Measurements from ENCODE around the gene ARHGEF10L.

Gene ARHGEF10L

GRCh38 chr1:17620448-17620847 is 81.0 kb downstream of the ARHGEF10L start:
- peaks cover 7% of the 10 kb centered on the region for H4K20me1 ChIP-seq (ENCODE audit: insufficient read depth, low read length)
- DNase-seq = no peak
- no peak for ATAC-seq (ENCODE audit: insufficient read depth, low read depth)
- H2AFZ ChIP-seq (ENCODE audit: low read depth, low read length) = no peak overlapping the region
- H3K4me2 ChIP-seq (ENCODE audit: insufficient read depth, low read length) = no peak overlapping the region
- no peaks in the 10 kb centered on the region for H3K9me3 ChIP-seq (ENCODE audit: insufficient read depth, low read length, severe bottlenecking)
- H3K9ac ChIP-seq (ENCODE audit: low read depth, low read length) = no peak overlapping the region
- no peaks in the 10 kb centered on the region for H3K79me2 ChIP-seq (ENCODE audit: insufficient read depth, low read length)
- no peaks in the 10 kb centered on the region for H3K36me3 ChIP-seq (ENCODE audit: insufficient read depth, low read length)
- TF ChIP-seq EZH2 (IDR thresholded peaks at IDR 0.05; ENCODE audit: borderline replicate concordance, low read depth, low read length, severe bottlenecking) = no peak
- TF ChIP-seq CTCF (IDR thresholded peaks at IDR 0.05; ENCODE audit: borderline replicate concordance, extremely low read depth, low read length, poor library complexity, severe bottlenecking) = no peak
- no peak overlapping the region for H3K4me3 ChIP-seq (ENCODE audit: low read depth in 1 of 2, low read length in 2 of 2)
- no peak overlapping the region for H3K27ac ChIP-seq (ENCODE audit: low read length)
- H3K27me3 ChIP-seq (ENCODE audit: insufficient read depth, low read length, poor library complexity) = no peaks in the 10 kb centered on the region
- H3K4me1 ChIP-seq (ENCODE audit: insufficient read depth, low read length) = no peaks in the 10 kb centered on the region

- H3K27me3 ChIP-seq (ENCODE audit: insufficient read depth, low read length, poor library complexity) = no peaks in the 10 kb centered on the region
- H4K20me1 ChIP-seq (ENCODE audit: insufficient read depth, low read length) = peaks cover 7% of the 10 kb centered on the region
- no peak overlapping the region for H3K9ac ChIP-seq (ENCODE audit: low read depth, low read length)
- H3K4me2 ChIP-seq (ENCODE audit: insufficient read depth, low read length) = no peak overlapping the region
- H3K79me2 ChIP-seq (ENCODE audit: insufficient read depth, low read length) = no peaks in the 10 kb centered on the region
- no peak overlapping the region for H3K27ac ChIP-seq (ENCODE audit: low read length)
- no peaks in the 10 kb centered on the region for H3K9me3 ChIP-seq (ENCODE audit: insufficient read depth, low read length, severe bottlenecking)
- H3K36me3 ChIP-seq (ENCODE audit: insufficient read depth, low read length) = no peaks in the 10 kb centered on the region
- ATAC-seq (ENCODE audit: insufficient read depth, low read depth) (no peak), DNase-seq (no peak)
- H3K4me1 ChIP-seq (ENCODE audit: insufficient read depth, low read length) = no peaks in the 10 kb centered on the region
- no peak overlapping the region for H3K4me3 ChIP-seq (ENCODE audit: low read depth in 1 of 2, low read length in 2 of 2)
- no peak for TF ChIP-seq CTCF (IDR thresholded peaks at IDR 0.05; ENCODE audit: borderline replicate concordance, extremely low read depth, low read length, poor library complexity, severe bottlenecking)
- no peak for TF ChIP-seq EZH2 (IDR thresholded peaks at IDR 0.05; ENCODE audit: borderline replicate concordance, low read depth, low read length, severe bottlenecking)
- no peak overlapping the region for H2AFZ ChIP-seq (ENCODE audit: low read depth, low read length)
Observed at GRCh38 chr1:17621691-17622090, 82.2 kb downstream of the ARHGEF10L start.

GRCh38 chr1:17622823-17623222 is 83.3 kb downstream of the ARHGEF10L start:
- H3K9me3 ChIP-seq (ENCODE audit: insufficient read depth, low read length, severe bottlenecking) = no peaks in the 10 kb centered on the region

More at GRCh38 chr1:17622823-17623222, 83.3 kb downstream of the ARHGEF10L start:
- Histone ChIP-seq H3K4me3 (ENCODE audit: low read depth in 1 of 2, low read length in 2 of 2) (no peak overlapping the region), H2AFZ (ENCODE audit: low read depth, low read length) (no peak overlapping the region), H3K27ac (ENCODE audit: low read length) (no peak overlapping the region), H3K4me2 (ENCODE audit: insufficient read depth, low read length) (no peak overlapping the region), H3K4me1 (ENCODE audit: insufficient read depth, low read length) (no peaks in the 10 kb centered on the region), H3K27me3 (ENCODE audit: insufficient read depth, low read length, poor library complexity) (no peaks in the 10 kb centered on the region), H3K36me3 (ENCODE audit: insufficient read depth, low read length) (no peaks in the 10 kb centered on the region), H3K9ac (ENCODE audit: low read depth, low read length) (no peak overlapping the region), H4K20me1 (ENCODE audit: insufficient read depth, low read length) (peaks cover 7% of the 10 kb centered on the region), H3K79me2 (ENCODE audit: insufficient read depth, low read length) (no peaks in the 10 kb centered on the region)
- TF ChIP-seq CTCF (IDR thresholded peaks at IDR 0.05; ENCODE audit: borderline replicate concordance, extremely low read depth, low read length, poor library complexity, severe bottlenecking) = no peak
- ATAC-seq (ENCODE audit: insufficient read depth, low read depth) (no peak), DNase-seq (no peak)
